Forelimb muscle (tissue), 1 donor: ENCODE measurements around the gene PTGIR. TPM values are rescaled to one million over a fixed set of nuclear protein-coding genes. Genes with fewer than 3 reads are reported as not detected.

Experiments
- DNase-seq: peaks from one replicate; pipeline ENCODE4 v3.0.0-alpha.2; 2013; ENCODE audit warnings: low read depth
- polyA plus RNA-seq: library from polyadenylated mRNA; unstranded; fragments of 120-200 nt; gene quantifications from one replicate; pipeline ENCODE4 v1.2.1, GENCODE V29; 2013; ENCODE audit not compliant: insufficient read length

Gene PTGIR, protein sequence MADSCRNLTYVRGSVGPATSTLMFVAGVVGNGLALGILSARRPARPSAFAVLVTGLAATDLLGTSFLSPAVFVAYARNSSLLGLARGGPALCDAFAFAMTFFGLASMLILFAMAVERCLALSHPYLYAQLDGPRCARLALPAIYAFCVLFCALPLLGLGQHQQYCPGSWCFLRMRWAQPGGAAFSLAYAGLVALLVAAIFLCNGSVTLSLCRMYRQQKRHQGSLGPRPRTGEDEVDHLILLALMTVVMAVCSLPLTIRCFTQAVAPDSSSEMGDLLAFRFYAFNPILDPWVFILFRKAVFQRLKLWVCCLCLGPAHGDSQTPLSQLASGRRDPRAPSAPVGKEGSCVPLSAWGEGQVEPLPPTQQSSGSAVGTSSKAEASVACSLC
- 3.5 TPM for polyA plus RNA-seq

DNA sequence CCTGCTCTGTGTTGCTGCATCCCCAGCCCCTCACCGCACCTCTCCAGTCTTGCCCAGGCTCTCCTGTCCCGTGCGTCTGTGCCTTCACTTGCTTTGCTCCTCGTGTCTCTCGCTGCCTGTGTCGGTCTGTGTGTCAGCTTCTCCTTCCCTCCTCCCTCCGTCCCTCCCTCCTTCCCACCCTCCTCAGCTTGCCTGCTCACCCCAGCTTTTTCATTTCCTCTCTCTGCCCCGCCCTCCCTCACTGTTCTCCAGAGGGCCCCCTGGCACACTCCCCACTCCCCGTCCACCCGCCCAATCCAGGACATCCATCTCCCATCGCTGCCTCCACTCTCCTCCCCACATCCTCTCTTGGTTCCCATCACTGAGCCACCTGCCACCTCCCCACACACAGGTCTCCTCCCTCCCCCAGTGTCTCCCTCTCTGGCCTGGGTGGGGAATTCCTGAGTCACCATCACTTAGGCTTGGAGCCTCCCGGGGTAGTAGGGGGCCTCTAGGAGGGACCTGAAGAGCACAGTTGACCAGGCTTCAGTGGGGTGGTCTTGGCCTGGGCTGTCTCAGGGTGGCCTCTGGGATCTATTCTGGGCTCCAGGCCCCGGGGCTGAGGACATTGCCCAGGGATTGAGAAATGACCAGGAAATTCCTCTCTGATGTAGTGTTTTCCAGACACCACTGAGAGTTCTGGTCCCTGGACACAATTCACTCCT, at the start of gene PTGIR:
PTGIR (minus strand) TSS at position 132 of the 704 bp plus-strand sequence. CDS start 864 bp downstream, outside the sequence.
- no peak for DNase-seq

DNA sequence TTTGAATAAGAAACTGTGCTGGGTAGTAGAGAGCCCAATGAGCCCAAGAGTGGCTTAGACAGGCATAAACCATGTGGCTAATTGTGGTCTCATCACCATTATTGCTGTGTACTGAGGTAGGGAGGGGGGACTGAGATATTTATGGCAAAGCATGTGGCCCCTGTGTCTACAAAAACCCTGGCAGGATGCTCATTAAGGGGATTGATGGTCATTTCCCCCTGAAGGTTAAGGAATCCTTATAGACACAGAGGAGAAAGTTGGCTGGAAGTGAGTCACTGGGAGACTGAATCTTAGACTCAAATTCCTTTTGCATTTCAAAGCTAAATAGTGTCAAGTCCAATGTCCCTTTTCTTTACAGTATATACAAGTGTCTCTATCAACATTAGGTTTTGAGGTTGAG, 45.9 kb upstream of the PTGIR start:
- DNase-seq: no peak

DNA sequence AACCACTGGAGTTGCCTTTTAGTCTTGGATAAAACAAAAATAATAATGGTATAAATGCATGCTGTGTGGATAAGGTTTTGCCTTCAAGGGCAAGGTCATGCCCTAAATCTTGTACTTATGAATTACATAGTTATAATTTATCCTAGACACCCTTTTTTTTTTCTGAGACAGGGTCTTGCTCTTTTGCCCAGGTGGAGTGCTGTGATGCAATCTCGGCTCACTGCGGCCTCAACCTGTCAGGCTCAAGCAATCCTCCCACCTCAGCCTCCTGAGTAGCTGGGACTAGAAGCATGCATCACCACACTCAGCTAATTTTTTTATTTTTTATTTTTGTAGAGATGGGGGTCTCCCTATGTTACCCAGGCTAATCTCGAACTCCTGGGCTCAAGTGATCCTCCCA, 43.8 kb upstream of the PTGIR start:
- DNase-seq: no peak

DNA sequence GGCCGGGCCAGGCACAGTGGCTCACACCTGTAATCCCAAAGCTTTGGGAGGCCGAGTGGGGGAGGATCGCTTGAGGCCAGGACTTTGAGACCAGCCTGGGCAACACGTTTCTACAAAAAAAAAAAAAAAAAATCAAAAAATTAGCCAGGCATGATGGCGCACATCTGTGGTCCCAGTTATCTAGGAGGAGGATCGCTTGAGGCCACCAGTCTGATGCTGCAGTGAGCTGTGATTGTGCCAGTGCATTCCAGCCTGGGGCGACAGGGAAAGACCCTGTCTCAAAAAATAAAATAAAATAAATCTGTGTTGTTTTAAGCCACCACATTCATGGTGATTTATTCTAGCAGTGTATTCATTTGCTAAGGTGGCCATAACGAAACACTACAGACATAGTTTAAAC, 40.2 kb upstream of the PTGIR start:
- DNase-seq: no peak

DNA sequence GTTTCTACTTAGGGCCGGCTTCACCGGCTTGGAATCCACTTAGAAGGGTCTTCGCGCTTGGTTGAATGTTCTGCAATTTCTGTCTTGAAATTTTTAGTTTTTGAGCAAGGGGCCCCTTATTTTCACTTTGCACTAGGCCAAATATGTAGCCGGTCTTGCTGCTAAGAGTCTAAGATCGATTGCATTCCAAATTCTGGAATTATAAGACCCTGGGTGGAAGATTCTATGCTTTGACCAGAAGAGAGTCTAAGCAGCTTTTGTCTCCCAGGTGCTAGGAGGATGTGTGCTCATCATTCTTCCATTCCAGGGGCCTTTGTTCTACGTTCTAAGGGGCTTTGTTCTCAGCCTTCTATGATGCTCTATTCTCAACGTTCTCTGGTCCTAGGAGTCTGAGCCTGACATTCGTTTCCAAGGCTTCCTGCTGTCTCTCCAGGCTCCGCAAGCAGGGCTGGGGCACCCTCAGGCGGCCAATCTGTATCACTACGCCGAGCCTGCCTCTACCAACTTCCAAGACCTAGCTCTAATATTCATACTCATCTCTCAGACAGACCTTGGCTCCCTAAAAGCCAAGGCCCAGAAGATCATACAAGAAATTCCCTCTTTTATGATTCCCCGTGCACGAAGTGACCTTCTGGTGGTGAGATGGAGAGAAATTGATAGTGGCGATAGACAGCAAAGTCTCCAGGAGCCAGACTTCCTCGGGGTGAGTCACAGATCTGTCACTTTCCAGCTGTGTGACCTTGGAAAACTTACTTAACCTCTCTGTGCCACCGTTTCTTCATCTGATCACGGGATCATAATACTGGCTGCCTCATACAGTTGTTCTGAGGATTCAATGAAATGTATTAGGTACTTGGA, 37.1 kb upstream of the PTGIR start:
- DNase-seq: peak; percentile 77

DNA sequence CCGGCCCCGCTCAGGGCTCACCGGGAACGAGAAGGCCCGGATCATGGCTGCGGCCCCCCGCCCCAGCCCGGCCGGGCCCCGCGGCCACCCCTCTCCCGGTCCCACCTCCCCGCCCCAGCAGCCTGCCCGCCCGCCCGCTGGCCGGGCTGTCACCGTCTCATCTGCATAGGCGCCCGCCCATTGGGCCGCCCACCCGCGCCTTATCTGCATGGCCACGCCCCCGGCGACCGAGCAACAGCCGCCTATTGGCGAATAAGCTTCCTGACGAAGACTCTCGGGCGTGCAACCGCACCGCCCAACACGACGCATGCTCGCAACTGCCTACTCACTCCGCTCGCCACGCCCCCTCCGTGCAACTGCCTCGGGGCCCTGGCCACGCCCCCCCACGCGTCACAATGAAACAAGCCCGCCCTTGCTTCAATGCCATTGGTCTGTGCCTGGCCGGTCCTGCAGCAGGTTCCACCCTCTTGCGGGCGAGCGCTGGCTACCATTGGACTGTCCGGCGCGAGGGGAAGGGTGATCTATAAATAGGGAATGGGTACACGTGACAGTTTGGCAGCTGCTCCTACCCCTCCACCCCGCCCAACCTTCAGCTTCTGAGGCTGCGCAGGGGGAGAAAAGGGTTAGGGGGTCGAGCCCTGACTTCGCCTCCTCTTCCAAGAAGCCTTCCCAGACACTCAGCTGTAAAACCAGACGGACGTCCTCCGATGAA, 36.3 kb upstream of the PTGIR start, which contains the start of gene DACT3:
DACT3 (minus strand) TSS at position 163 of the 712 bp plus-strand sequence; CDS start at position 45, 118 bp downstream.
- peak; percentile 98 for DNase-seq

DNA sequence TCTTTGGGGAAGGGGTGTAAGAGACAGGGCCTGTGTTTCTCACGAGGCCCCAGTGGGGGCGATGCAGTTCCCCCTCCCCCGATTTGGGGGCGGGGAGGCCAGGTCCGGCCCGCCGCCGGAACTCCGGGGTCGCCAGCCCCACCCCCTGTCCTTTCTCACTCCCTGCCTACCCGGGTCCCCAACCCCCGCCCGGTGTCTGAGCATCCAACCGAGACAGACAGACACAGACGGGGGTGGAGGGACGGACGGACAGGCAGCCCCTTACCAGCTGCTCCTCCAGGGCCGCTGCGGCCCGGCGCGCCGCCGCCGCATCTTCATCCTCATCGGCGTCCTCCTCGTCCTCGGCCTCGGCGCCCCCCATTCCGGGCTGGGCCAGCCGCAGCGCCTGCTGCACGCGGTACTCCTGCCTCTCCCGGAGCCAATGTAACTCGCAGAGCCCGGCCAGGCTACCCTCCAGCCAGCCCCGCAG, 35.7 kb upstream of the PTGIR start:
- DNase-seq: no peak

DNA sequence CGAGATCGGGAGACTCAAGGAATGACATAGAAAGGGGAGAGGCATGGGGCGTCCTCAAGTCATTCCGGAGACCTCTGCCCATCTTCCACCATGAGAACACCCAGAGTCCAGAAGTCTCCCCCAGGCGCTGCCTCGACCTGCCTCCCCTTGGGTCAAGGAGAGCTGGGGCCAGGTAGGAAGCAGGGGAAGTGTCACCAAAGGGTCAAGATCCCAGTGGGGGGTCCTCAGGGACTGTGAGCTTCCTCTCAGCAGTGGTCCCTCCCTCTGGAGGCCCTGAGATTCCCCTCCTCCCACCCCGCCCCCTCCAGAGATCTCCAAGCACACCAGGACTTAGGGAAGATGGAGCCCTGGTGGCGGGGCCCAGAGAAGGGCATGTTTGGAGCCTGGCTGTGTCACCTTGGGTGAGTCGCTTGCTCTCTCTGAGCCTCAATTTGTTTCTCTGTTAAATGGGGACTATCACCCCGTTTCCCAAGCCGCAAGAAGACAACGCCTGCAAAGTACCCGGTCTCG, 35.2 kb upstream of the PTGIR start:
- no peak for DNase-seq

DNA sequence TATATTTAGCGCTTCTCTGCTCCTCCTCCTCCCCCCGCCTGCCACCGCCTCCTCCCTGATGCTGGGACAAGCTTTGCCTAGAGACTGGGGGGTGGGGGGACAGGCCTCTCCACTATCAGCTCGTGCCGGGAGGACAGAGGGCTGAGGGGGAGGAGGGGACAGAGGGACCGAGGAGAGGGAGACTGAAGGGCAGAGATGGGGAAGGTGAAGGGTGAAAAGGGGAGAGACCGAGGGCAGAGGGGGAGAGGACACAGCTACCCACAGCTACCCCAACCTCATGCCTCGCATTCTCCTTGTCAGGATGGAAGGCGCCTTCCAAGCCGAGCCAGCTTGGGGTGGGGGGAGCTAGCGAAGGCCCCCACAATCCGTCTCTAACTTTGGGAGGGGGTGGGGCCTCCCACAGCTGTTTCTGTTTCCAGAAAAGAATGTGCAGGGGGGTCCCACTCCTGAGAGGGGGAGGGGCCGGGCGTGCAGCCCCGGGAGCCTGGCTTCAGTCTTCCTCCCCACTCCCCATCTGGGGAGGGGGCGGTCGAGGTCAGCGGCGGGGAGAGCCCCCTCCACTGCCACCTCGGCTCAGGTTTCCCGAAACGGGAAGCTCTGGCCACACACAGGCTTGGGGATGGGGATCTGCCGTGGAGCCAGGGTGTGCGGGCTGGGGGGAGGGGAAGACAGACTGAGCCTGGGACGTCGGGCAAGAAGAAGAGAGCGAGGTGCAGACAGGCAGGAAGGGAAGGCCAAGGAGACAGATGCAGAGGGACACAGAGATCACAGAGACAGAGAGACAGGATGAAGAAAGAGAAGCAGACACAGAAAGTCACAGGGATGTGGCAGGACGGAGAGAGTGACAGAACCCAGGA, 34.5 kb upstream of the PTGIR start:
- DNase-seq: no peak

DNA sequence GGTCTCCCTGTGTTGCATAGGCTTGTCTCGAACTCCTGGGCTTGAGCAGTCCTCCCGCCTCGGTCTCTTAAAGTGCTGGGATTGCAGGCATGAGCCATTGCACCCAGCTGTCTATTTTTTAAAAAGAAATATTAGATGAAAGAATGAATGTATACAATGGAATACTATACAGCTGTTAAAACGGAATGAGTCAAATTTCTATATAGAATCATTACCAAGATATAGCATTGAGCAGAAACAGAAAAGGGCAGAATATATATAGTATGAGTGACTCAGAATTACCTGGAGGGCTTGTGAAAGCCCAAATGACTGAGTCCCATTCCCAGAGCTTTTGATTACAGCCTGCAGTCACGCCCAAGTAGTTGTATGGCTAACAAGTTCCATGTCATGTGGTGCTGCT, 31.7 kb upstream of the PTGIR start:
- DNase-seq: no peak

DNA sequence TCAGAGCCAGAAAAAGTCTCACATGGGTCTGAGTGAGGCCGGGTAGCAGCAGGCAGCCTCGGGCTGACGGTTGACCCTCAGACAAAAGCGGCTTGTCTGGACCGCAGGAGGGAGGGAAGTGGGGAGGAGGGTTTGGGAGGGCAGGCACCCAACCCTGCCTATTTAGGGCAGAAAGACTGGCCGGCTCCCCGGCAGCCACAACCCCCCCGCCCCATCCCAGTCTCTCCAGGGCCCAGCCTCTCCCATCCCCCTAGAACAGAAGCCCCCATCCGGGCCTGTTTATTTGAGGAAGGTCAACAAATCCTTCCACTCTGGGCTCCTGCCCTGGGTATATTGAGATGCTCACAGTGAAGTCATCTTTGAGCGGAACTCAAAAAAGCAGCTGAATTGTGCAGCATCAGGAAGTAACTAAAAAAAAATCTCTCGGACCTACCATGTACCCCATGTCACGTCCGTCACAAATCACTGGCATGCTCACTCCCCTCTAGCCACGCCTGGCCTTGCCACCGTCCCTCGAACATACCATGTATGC, 29.8 kb upstream of the PTGIR start:
- no peak for DNase-seq

DNA sequence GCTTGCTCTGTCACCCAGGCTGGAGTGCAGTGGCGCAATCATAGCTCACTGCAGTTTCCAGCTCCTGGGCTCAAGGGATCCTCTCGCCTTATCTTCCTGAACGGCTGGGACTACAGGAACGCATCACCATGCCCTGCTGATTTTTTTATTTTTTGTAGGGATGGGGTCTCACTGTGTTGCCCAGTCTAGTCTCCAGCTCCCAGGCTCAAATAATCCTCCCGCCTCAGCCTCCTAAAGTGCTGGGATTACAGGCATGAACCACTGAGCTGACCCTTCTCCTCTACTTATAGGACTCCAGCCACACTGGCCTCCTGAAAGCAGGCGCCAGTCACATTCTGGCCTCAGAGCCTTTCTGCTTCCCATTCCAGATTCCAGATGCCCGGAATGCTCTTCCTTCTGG, 25.6 kb upstream of the PTGIR start:
- DNase-seq: no peak

DNA sequence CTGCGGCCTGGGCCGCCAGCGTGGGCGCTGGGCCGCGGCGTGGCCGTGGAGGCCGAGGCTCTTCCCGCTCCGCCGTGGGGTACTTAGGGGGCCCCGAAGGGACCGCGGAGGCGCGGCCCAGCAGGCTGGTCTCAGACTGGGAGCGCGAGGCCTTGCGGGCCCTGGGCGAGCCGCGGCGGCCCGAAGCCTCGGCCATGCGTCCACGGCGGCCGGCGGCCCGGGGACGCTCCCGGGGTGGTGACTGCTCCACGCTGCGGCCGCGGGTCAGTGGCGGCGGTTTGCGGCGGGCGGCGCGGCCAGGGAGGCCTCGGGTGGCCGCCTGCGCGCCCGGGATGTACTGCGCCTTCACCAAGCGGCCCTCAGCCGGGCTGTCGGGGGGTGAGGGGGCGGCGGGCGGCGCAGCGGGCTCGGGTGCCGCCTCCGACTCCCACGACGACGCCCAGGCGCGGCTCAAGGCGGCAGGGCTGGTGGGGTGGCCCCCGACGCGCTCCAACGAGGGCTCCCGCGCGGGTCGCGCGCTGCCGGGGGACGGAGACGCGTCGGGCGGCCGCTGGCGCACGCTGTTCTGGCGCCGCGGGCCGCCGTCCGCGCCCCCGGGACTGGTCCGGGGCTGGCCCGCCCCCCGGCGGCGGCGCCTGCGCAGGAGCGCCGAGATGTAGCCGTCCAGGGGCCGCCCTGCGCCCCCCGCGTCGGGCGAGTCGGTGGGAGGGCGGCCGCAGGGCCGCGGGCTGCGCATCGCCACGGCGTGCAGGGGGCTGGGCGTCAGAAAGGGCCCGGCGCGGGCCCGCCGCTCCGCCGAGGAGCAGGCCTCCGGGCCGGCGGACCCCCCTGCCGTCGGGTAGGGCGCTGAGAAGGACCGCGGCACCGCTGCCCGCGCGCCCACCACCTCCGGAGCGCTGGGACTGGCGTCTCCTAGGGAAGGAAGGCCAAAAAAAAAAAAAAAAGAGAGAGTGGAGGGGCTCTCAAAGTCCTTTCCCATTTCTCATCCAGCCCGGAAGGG, 24.4 kb upstream of the PTGIR start:
- no peak for DNase-seq

DNA sequence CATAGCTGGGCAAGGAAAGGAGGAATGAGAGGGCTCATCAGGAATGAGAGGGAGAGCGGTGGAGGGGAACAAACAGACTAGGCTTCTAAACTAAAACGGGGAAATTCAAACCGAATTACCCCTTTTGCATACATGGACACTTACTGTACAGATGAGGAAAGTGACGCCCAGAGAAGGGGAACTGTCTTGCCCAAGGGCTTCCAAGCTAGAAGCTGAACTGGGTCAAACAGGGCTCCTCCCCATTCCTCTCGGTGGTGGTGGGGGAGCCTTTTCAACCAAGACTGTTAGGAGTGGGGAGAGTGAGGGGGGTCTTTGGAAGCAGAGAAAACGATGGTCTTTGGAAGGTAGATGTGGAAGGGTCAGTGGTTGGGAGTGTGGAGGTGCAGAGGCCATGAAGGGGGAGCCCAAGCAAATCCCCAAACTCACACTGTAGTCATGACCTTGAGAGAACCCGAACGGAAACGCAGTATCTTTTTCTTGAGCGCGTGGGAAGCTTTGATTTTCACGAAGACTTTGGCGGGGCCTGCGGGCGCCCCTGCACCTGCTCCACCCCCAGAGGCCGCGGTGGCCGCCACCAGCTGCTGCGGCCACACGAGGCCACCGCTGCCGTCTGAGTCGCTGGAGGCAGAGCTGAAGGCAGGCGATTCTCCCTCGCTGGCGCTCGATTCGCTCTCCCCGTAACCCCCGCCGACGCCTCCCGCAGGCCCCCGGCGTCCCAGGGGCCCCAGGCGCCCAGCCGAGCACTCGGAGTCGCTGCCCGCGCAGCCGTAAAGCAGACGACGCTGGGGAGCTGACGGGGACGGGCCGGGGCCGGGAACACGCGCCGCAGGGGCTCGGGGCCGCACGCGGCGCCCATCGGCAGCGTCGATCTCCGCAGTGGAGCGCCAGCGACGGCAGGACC, 23.4 kb upstream of the PTGIR start:
- no peak for DNase-seq

DNA sequence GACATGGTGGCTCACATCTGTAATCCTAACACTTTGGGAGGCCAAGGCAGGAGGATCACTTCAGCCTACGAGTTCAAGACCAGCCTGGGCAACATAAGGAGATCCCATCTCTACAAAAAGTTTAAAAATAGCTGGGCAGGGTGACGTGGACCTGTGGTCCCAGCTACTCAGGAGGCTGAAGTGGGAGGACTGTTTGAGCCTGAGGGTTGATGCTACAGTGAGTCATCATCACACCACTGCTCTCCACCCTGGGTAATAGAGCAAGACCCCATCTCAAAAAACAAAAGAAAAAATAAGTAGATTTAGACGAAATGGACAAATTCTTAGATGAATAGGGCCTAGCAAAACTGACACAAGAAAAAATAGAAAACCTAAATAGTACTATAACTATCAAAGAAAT, 21.5 kb upstream of the PTGIR start:
- DNase-seq: no peak

DNA sequence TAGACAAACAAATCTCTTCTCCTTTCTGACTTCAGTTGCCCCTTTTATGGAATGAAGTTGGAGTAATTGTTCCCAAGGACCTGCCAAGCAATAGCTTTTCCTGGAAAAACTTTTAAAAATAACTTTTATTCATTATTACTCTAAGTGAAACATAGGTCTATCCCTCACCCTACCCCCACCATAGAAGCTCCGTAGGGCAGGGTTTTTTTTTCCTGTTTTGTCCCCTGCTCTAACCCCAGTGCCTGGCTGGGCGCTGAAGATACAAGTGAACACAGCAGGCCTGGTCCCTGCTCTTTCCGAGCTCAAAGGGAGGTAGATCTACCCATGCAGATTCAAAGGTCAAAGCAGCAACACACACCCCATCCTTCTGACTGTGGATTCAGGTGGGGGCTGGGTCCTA, 19.8 kb upstream of the PTGIR start:
- no peak for DNase-seq

DNA sequence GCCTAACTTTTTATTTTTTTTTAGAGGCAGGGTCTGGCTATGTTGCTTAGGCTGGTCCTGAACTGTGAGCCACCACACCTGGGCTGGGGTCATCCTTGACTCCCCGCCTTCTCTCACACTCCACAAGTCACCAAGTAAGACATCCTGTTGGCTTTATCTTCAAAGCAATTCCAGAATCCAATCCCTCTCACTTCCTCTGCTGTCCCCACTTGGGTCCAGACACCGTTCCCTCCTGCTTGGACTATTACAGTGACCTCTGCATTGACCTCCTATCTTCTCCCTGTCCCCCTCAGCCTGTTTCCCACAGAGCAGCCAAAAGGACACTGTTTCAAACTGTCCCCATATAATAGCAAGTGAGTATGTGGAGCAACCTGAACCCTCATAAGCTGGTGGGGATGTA, 15.8 kb upstream of the PTGIR start:
- no peak for DNase-seq
